ENCODE measurements around the gene EEF1A1.
"Not testable (repeated sequence)": the region's sequence is repeated elsewhere in the genome, so short reads cannot be mapped to it uniquely, and the experiment has no call there.

EEF1A1 gene

GRCh38 chr6:73534628-73535027 is 13.8 kb upstream of the EEF1A1 start:
- Histone ChIP-seq H3K27me3 (no peaks in the 10 kb centered on the region), H3K9ac (no peak overlapping the region), H3K36me3 (no peaks in the 10 kb centered on the region), H3K4me1 (no peaks in the 10 kb centered on the region), H4K20me1 (no peaks in the 10 kb centered on the region), H3K4me2 (no peak overlapping the region), H3K27ac (no peak overlapping the region), H3K4me3 (no peak overlapping the region), H3K9me3 (no peaks in the 10 kb centered on the region)
- TF ChIP-seq Cebpa-rat (IDR thresholded peaks at IDR 0.05) = no peak

GRCh38 chr6:73532293-73532692 is 11.5 kb upstream of the EEF1A1 start:
- Histone ChIP-seq H3K4me1 (no peaks in the 10 kb centered on the region), H4K20me1 (no peaks in the 10 kb centered on the region), H3K9ac (no peak overlapping the region), H3K27me3 (no peaks in the 10 kb centered on the region), H3K4me2 (no peak overlapping the region), H3K4me3 (no peak overlapping the region), H3K27ac (no peak overlapping the region), H3K36me3 (no peaks in the 10 kb centered on the region), H3K9me3 (no peaks in the 10 kb centered on the region)
- TF ChIP-seq Cebpa-rat (IDR thresholded peaks at IDR 0.05) = no peak

- H3K9ac ChIP-seq = no peak overlapping the region
- no peak overlapping the region for H3K4me3 ChIP-seq
- no peaks in the 10 kb centered on the region for H3K27me3 ChIP-seq
- H4K20me1 ChIP-seq = no peaks in the 10 kb centered on the region
- no peak overlapping the region for H3K4me2 ChIP-seq
- H3K4me1 ChIP-seq = 0 out of 2 replicates have a peak, but pooled peaks cover 6% of the 10 kb centered on the region
- H3K27ac ChIP-seq = no peak overlapping the region
- no peaks in the 10 kb centered on the region for H3K9me3 ChIP-seq
- no peak for TF ChIP-seq Cebpa-rat (IDR thresholded peaks at IDR 0.05)
- no peaks in the 10 kb centered on the region for H3K36me3 ChIP-seq
Observed at GRCh38 chr6:73528897-73529296, 8.1 kb upstream of the EEF1A1 start.

GRCh38 chr6:73525546-73526330 is 4.9 kb upstream of the EEF1A1 start:
- Histone ChIP-seq H3K27ac (no peak overlapping the region), H3K9ac (no peak overlapping the region)

GRCh38 chr6:73523434-73524123 is 2.7 kb upstream of the EEF1A1 start:
- H3K9ac ChIP-seq = peak overlapping the region; percentile 92
- H3K36me3 ChIP-seq = peaks cover 21% of the 10 kb centered on the region
- H3K4me3 ChIP-seq = peak overlapping the region; percentile 99
- no peak for TF ChIP-seq Cebpa-rat (IDR thresholded peaks at IDR 0.05)
- peak overlapping the region; percentile 83 for H3K4me2 ChIP-seq
- H3K9me3 ChIP-seq = no peaks in the 10 kb centered on the region
- H3K27ac ChIP-seq = peak overlapping the region; percentile 100
- peaks cover 24% of the 10 kb centered on the region for H4K20me1 ChIP-seq
- peaks cover 27% of the 10 kb centered on the region for H3K4me1 ChIP-seq
- no peaks in the 10 kb centered on the region for H3K27me3 ChIP-seq

More at GRCh38 chr6:73525546-73526330, 4.9 kb upstream of the EEF1A1 start:
- H4K20me1 ChIP-seq = peaks cover 2% of the 10 kb centered on the region; the same call in 1 of the 2 replicates
- no peak overlapping the region for H3K4me3 ChIP-seq
- no peaks in the 10 kb centered on the region for H3K27me3 ChIP-seq
- H3K9me3 ChIP-seq = no peaks in the 10 kb centered on the region
- H3K4me2 ChIP-seq = no peak overlapping the region
- no peak for TF ChIP-seq Cebpa-rat (IDR thresholded peaks at IDR 0.05)
- peaks cover 19% of the 10 kb centered on the region for H3K4me1 ChIP-seq
- no peaks in the 10 kb centered on the region for H3K36me3 ChIP-seq

- Histone ChIP-seq H3K9ac (peak overlapping the region; percentile 92), H3K4me3 (peak overlapping the region; percentile 99), H3K27me3 (no peaks in the 10 kb centered on the region), H4K20me1 (peaks cover 45% of the 10 kb centered on the region), H3K4me1 (peaks cover 44% of the 10 kb centered on the region), H3K36me3 (peaks cover 41% of the 10 kb centered on the region), H3K4me2 (peak overlapping the region; percentile 83), H3K9me3 (no peaks in the 10 kb centered on the region), H3K27ac (peak overlapping the region; percentile 100)
- TF ChIP-seq Cebpa-rat (IDR thresholded peaks at IDR 0.05) = no peak
Observed at GRCh38 chr6:73521351-73521985, 636 bp upstream of the EEF1A1 start.

GRCh38 chr6:73519926-73520687 is 725 bp downstream of the EEF1A1 start:
- Histone ChIP-seq H3K36me3 (peaks cover 54% of the 10 kb centered on the region), H3K9me3 (no peaks in the 10 kb centered on the region), H3K4me2 (peak overlapping the region; percentile 92), H3K4me1 (peaks cover 49% of the 10 kb centered on the region), H3K4me3 (peak overlapping the region; percentile 99), H3K27ac (peak overlapping the region; percentile 100), H4K20me1 (peaks cover 58% of the 10 kb centered on the region), H3K27me3 (no peaks in the 10 kb centered on the region), H3K9ac (peak overlapping the region; percentile 100)
- TF ChIP-seq Cebpa-rat (IDR thresholded peaks at IDR 0.05) = no peak

- not testable (repeated sequence) for H3K9me3 ChIP-seq, H3K27me3 ChIP-seq
- H3K4me1 ChIP-seq = peaks cover 46% of the 10 kb centered on the region
- peak overlapping the region; percentile 100 for H3K9ac ChIP-seq
- H4K20me1 ChIP-seq = peaks cover 67% of the 10 kb centered on the region
- peak overlapping the region; percentile 92 for H3K4me2 ChIP-seq
- peaks cover 63% of the 10 kb centered on the region for H3K36me3 ChIP-seq
- peak overlapping the region; percentile 100 for H3K27ac ChIP-seq
- peak overlapping the region; percentile 99 for H3K4me3 ChIP-seq
Observed at GRCh38 chr6:73518982-73519881, 1.6 kb downstream of the EEF1A1 start.

GRCh38 chr6:73518100-73518981 is 2.5 kb downstream of the EEF1A1 start:
- Histone ChIP-seq H3K36me3 (peaks cover 68% of the 10 kb centered on the region), H4K20me1 (peaks cover 76% of the 10 kb centered on the region), H3K9ac (peak overlapping the region; percentile 100), H3K27ac (peak overlapping the region; percentile 100; the same call in 1 of the 2 replicates), H3K4me1 (peaks cover 43% of the 10 kb centered on the region), H3K4me2 (peak overlapping the region; percentile 92), H3K4me3 (peak overlapping the region; percentile 99)
- not testable (repeated sequence) for H3K9me3 ChIP-seq, H3K27me3 ChIP-seq

Measured in BLaER1 (cell line).